ENCODE data around the gene HOMER2.

DNA sequence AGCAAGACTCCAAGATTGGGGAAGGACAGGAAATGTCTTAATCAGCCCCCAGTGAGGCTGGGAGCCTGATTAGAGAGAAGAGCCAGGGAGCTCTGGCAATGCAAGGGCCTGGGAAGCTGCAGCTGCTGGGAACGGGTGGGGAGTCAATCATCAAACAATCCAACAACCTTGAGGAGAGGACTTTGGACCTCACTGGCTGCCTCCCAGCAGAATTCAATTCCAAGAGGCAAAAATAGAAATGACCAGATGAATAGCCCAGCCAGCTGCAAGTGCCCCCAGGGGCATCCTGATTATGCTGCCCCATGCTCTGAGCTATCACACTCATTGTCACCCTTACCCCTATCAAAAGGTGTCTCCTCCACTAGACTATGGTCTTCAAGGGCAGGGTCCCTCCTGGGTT is 6.1 kb upstream of the HOMER2 start:
- TF ChIP-seq, protein P1, sequence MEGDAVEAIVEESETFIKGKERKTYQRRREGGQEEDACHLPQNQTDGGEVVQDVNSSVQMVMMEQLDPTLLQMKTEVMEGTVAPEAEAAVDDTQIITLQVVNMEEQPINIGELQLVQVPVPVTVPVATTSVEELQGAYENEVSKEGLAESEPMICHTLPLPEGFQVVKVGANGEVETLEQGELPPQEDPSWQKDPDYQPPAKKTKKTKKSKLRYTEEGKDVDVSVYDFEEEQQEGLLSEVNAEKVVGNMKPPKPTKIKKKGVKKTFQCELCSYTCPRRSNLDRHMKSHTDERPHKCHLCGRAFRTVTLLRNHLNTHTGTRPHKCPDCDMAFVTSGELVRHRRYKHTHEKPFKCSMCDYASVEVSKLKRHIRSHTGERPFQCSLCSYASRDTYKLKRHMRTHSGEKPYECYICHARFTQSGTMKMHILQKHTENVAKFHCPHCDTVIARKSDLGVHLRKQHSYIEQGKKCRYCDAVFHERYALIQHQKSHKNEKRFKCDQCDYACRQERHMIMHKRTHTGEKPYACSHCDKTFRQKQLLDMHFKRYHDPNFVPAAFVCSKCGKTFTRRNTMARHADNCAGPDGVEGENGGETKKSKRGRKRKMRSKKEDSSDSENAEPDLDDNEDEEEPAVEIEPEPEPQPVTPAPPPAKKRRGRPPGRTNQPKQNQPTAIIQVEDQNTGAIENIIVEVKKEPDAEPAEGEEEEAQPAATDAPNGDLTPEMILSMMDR (IDR thresholded peaks at IDR 0.05; ENCODE audit: low read depth, low read length, missing input control) = no peak
- TF ChIP-seq RAD21 (IDR thresholded peaks at IDR 0.05) (no peak), RXRA (IDR thresholded peaks at IDR 0.05) (no peak)
- TF ChIP-seq, protein P2, sequence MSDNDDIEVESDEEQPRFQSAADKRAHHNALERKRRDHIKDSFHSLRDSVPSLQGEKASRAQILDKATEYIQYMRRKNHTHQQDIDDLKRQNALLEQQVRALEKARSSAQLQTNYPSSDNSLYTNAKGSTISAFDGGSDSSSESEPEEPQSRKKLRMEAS (IDR thresholded peaks at IDR 0.05) = no peak
- TF ChIP-seq, protein P3, sequence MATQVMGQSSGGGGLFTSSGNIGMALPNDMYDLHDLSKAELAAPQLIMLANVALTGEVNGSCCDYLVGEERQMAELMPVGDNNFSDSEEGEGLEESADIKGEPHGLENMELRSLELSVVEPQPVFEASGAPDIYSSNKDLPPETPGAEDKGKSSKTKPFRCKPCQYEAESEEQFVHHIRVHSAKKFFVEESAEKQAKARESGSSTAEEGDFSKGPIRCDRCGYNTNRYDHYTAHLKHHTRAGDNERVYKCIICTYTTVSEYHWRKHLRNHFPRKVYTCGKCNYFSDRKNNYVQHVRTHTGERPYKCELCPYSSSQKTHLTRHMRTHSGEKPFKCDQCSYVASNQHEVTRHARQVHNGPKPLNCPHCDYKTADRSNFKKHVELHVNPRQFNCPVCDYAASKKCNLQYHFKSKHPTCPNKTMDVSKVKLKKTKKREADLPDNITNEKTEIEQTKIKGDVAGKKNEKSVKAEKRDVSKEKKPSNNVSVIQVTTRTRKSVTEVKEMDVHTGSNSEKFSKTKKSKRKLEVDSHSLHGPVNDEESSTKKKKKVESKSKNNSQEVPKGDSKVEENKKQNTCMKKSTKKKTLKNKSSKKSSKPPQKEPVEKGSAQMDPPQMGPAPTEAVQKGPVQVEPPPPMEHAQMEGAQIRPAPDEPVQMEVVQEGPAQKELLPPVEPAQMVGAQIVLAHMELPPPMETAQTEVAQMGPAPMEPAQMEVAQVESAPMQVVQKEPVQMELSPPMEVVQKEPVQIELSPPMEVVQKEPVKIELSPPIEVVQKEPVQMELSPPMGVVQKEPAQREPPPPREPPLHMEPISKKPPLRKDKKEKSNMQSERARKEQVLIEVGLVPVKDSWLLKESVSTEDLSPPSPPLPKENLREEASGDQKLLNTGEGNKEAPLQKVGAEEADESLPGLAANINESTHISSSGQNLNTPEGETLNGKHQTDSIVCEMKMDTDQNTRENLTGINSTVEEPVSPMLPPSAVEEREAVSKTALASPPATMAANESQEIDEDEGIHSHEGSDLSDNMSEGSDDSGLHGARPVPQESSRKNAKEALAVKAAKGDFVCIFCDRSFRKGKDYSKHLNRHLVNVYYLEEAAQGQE (IDR thresholded peaks at IDR 0.05) = no peak
